Astrocyte (in vitro differentiated cells and primary cell): ENCODE results near the gene C6orf62. TPM values are rescaled to one million over a fixed set of nuclear protein-coding genes. Genes with fewer than 3 reads are reported as not detected.

Experiments
- DNase-seq: peaks from one replicate; pipeline ENCODE4 v3.0.0-alpha.2; 2010; ENCODE audit warnings: low read depth
- FAIRE-seq: peaks from 2 replicates; lab custom pipeline; 2011; peaks lifted over from hg19 to GRCh38; lab: Jason Lieb, UNC
- H2AFZ ChIP-seq: 2 replicates; pipeline ENCODE4 v1.6.0; 2012; ENCODE audit warnings: low read depth, low read length, inconsistent platforms
- H3K27ac ChIP-seq: 2 replicates; pipeline ENCODE4 v1.5.1; 2011; ENCODE audit warnings: low read depth, low read length, inconsistent platforms
- H3K27me3 ChIP-seq: 2 replicates; pipeline ENCODE4 v1.6.0; 2011; ENCODE audit warnings: low read length, inconsistent platforms; ENCODE audit not compliant: insufficient read depth
- H3K36me3 ChIP-seq: 2 replicates; pipeline ENCODE4 v1.5.1; 2011; ENCODE audit warnings: low read length, inconsistent platforms; ENCODE audit not compliant: insufficient read depth
- H3K4me1 ChIP-seq: 2 replicates; pipeline ENCODE4 v1.5.1; 2011; ENCODE audit warnings: low read length, inconsistent platforms; ENCODE audit not compliant: insufficient read depth
- H3K4me2 ChIP-seq: 2 replicates; pipeline ENCODE4 v1.6.0; 2012; ENCODE audit warnings: low read length, inconsistent platforms
- H3K4me3 ChIP-seq: 2 replicates; pipeline ENCODE4 v1.5.1; 2011; ENCODE audit warnings: low read depth, mild to moderate bottlenecking, low read length, inconsistent platforms; ENCODE audit not compliant: insufficient read depth
- H3K79me2 ChIP-seq: 2 replicates; pipeline ENCODE4 v1.6.0; 2012; ENCODE audit warnings: mild to moderate bottlenecking, low read length, inconsistent platforms; ENCODE audit not compliant: insufficient read depth
- H3K9ac ChIP-seq: 2 replicates; pipeline ENCODE4 v1.6.0; 2012; ENCODE audit warnings: mild to moderate bottlenecking, low read length, inconsistent platforms
- H3K9me3 ChIP-seq: 2 replicates; pipeline ENCODE4 v1.5.1; 2012; ENCODE audit warnings: low read depth, mild to moderate bottlenecking, low read length, inconsistent platforms; ENCODE audit not compliant: insufficient read depth
- H4K20me1 ChIP-seq: 2 replicates; pipeline ENCODE4 v1.6.0; 2012; ENCODE audit warnings: low read length, inconsistent platforms; ENCODE audit not compliant: insufficient read depth
- H3K27ac Mint-ChIP-seq: one replicate; pipeline ENCODE4 v1.8.0; 2021; ENCODE audit warnings: mild to moderate bottlenecking, mixed read lengths; ENCODE audit not compliant: unreplicated experiment
- H3K27me3 Mint-ChIP-seq: one replicate; pipeline ENCODE4 v1.8.0; 2021; ENCODE audit warnings: low read depth, mixed read lengths; ENCODE audit not compliant: unreplicated experiment
- H3K36me3 Mint-ChIP-seq: one replicate; pipeline ENCODE4 v1.8.0; 2021; ENCODE audit warnings: low read depth, mixed read lengths; ENCODE audit not compliant: unreplicated experiment
- H3K4me1 Mint-ChIP-seq: one replicate; pipeline ENCODE4 v1.8.0; 2021; ENCODE audit warnings: low read depth, mixed read lengths; ENCODE audit not compliant: unreplicated experiment
- H3K4me3 Mint-ChIP-seq: one replicate; pipeline ENCODE4 v1.8.0; 2021; ENCODE audit warnings: mild to moderate bottlenecking, moderate library complexity, mixed read lengths; ENCODE audit not compliant: unreplicated experiment
- H3K9me3 Mint-ChIP-seq: one replicate; pipeline ENCODE4 v1.8.0; 2021; ENCODE audit warnings: mild to moderate bottlenecking, mixed read lengths; ENCODE audit not compliant: unreplicated experiment
- CTCF ChIP-seq: IDR thresholded peaks from 2 replicates; pipeline ENCODE4 v1.5.1; 2011; ENCODE audit warnings: low read depth, mild to moderate bottlenecking, inconsistent platforms, low read length, moderate library complexity; ENCODE audit not compliant: insufficient read depth
- EZH2 ChIP-seq: IDR thresholded peaks from 2 replicates; pipeline ENCODE4 v1.6.1; 2012; ENCODE audit warnings: mild to moderate bottlenecking, low read length, inconsistent platforms; ENCODE audit not compliant: insufficient read depth
- total RNA-seq: library from RNA; stranded (reverse); gene quantifications from 2 replicates; pipeline ENCODE4 v1.2.1, GENCODE V29; 2021

C6orf62 gene
- total RNA-seq, 1 donor from 2014 or later: 162 TPM

DNA sequence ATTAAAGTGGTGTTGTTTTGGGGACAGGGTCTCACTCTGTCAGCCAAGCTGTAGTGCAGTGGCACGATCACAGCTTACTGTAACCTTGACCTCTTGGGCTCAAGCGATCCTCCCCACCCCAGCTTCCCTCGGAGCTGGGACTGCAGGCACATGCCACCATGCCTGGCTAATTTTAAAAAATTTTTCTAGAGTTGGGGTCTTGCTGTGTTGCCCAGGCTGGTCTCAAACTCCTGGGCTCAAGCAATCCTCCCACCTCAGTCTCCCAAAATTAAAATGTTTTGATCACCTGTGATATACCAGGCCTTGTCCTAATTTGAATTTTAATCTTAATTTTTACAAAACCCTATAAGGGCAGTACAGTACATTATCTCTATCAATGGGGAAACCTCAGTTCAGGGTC, 26.5 kb downstream of the C6orf62 start:
- H3K36me3 ChIP-seq: no peaks in the 10 kb centered on the region
- H3K4me3 Mint-ChIP-seq: no peak overlapping the region
- H3K27me3 ChIP-seq: no peaks in the 10 kb centered on the region
- FAIRE-seq (no peak), DNase-seq (no peak)
- no peaks in the 10 kb centered on the region for H3K79me2 ChIP-seq
- H3K27ac ChIP-seq: no peak overlapping the region
- no peak overlapping the region for H3K4me2 ChIP-seq
- no peak overlapping the region for H3K27ac Mint-ChIP-seq
- no peaks in the 10 kb centered on the region for H4K20me1 ChIP-seq
- no peak overlapping the region for H3K9ac ChIP-seq
- no peaks in the 10 kb centered on the region for H3K9me3 Mint-ChIP-seq
- no peaks in the 10 kb centered on the region for H3K36me3 Mint-ChIP-seq
- H3K4me3 ChIP-seq: no peak overlapping the region
- peaks cover 2% of the 10 kb centered on the region for H3K4me1 Mint-ChIP-seq
- no peak for TF ChIP-seq CTCF
- TF ChIP-seq EZH2: no peak
- H2AFZ ChIP-seq: no peak overlapping the region
- no peaks in the 10 kb centered on the region for H3K4me1 ChIP-seq
- H3K27me3 Mint-ChIP-seq: no peaks in the 10 kb centered on the region
- no peaks in the 10 kb centered on the region for H3K9me3 ChIP-seq

GRCh38 chr6:24692003-24692402, 27.0 kb downstream of the C6orf62 start:
- peaks cover 2% of the 10 kb centered on the region for H3K4me1 Mint-ChIP-seq
- no peaks in the 10 kb centered on the region for H3K4me1 ChIP-seq
- no peaks in the 10 kb centered on the region for H4K20me1 ChIP-seq
- no peaks in the 10 kb centered on the region for H3K9me3 ChIP-seq
- no peak overlapping the region for H2AFZ ChIP-seq
- H3K79me2 ChIP-seq: no peaks in the 10 kb centered on the region
- no peak overlapping the region for H3K4me3 ChIP-seq
- no peaks in the 10 kb centered on the region for H3K36me3 ChIP-seq
- no peak overlapping the region for H3K9ac ChIP-seq
- FAIRE-seq: no peak
- no peak for DNase-seq
- TF ChIP-seq EZH2 (no peak), CTCF (no peak)
- H3K9me3 Mint-ChIP-seq: no peaks in the 10 kb centered on the region
- H3K4me2 ChIP-seq: no peak overlapping the region
- H3K27ac Mint-ChIP-seq: peak overlapping the region; percentile 23
- no peak overlapping the region for H3K27ac ChIP-seq
- H3K27me3 ChIP-seq: no peaks in the 10 kb centered on the region
- no peak overlapping the region for H3K4me3 Mint-ChIP-seq
- peaks cover under 1% of the 10 kb centered on the region for H3K36me3 Mint-ChIP-seq
- no peaks in the 10 kb centered on the region for H3K27me3 Mint-ChIP-seq

DNA sequence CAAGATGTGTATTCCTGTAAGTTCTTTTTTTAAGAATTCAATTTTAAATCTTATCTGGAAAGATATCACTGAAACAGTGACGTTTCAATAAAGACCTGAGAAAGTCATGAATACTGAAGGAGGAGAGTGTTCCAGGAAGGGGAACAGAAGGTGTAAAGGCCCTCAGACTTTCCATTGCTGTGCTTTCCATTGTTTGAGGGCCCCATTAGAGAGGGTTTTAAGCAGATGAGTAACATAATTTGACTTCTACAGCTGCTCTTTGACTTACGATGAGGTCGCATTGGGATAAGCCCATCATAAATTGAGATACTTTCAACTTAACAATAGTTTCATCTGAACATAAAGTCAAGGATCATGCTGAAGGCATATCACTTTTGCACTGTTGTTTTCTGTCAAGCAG, 27.4 kb downstream of the C6orf62 start:
- Mint-ChIP-seq H3K36me3 (peaks cover 4% of the 10 kb centered on the region), H3K27ac (peak overlapping the region; percentile 23), H3K4me3 (no peak overlapping the region), H3K4me1 (peaks cover 2% of the 10 kb centered on the region), H3K27me3 (no peaks in the 10 kb centered on the region), H3K9me3 (no peaks in the 10 kb centered on the region)
- Histone ChIP-seq H3K27me3 (no peaks in the 10 kb centered on the region), H2AFZ (no peak overlapping the region), H4K20me1 (no peaks in the 10 kb centered on the region), H3K9me3 (no peaks in the 10 kb centered on the region), H3K4me3 (no peak overlapping the region), H3K36me3 (no peaks in the 10 kb centered on the region), H3K9ac (no peak overlapping the region), H3K27ac (no peak overlapping the region), H3K4me1 (no peaks in the 10 kb centered on the region), H3K79me2 (no peaks in the 10 kb centered on the region), H3K4me2 (no peak overlapping the region)
- DNase-seq (no peak), FAIRE-seq (no peak)
- TF ChIP-seq CTCF (no peak), EZH2 (no peak)
